ENCODE measurements around the gene PTPN18. TPM values are rescaled to one million over a fixed set of nuclear protein-coding genes. Genes with fewer than 3 reads are reported as not detected.

The PTPN18 gene
- total RNA-seq, 1 experiment from 2014 or later: 229 TPM

DNA sequence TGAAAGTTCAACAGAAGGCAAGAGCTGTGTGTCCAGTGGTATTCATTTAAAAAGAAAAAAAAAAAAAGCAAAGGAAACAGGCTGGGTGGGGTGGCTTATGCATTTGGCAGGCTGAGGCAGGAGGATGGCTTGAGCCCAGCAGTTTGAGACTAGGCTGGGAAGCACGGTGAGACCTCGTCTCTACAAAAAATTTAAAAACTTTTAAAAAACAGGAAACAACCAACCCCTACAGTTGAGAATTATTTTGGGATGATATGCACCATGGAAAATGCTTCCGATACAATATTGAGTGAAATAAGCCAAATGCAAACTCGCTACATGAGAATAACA lies 31.2 kb downstream of the PTPN18 start:
- peak; percentile 90 for DNase-seq
- H3K79me2 ChIP-seq (ENCODE audit: low read length): no peaks in the 10 kb centered on the region
- H3K9me2 ChIP-seq (replicated peaks; ENCODE audit: insufficient read depth, low read length): no peaks in the 10 kb centered on the region
- no peaks in the 10 kb centered on the region for H3K9me3 ChIP-seq (ENCODE audit: low read length)
- no peak overlapping the region for H3K4me3 ChIP-seq (ENCODE audit: low read length)
- peak overlapping the region; percentile 88 for H3K4me2 ChIP-seq (ENCODE audit: low read depth, low read length, poor library complexity, severe bottlenecking)
- H2AFZ ChIP-seq (ENCODE audit: low read length): no peak overlapping the region
- peak overlapping the region; percentile 98 for H3K27ac ChIP-seq (ENCODE audit: low read length)
- peaks cover 76% of the 10 kb centered on the region for H3K4me1 ChIP-seq (ENCODE audit: low read length)
- H3K36me3 ChIP-seq (ENCODE audit: insufficient read depth, low read length): peaks cover 6% of the 10 kb centered on the region
- no peaks in the 10 kb centered on the region for H3K27me3 ChIP-seq (ENCODE audit: low read length)
- H4K20me1 ChIP-seq (ENCODE audit: insufficient read depth, low read depth, low read length): no peaks in the 10 kb centered on the region
- peak overlapping the region; percentile 92 for H3K9ac ChIP-seq (ENCODE audit: low read length)

DNA sequence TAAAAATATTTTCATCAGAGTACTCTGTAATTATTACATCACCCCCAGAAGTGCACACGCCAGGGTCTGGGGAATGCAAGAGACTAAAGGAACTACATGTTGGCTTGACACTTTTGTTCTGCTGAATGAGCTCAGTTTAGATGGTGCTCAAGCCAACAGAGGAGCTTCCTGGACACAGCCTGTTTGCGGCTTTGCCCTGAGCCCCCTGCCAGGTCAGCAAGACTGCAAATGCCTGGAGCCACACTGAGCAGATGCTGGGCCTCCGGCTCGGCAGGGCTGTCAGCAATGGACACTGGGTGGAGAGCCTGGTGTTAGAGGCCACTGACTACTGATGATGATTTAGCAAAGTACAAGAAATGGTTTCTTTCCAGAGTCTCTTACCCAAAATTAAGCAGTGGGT lies 31.9 kb downstream of the PTPN18 start:
- H3K4me2 ChIP-seq (ENCODE audit: low read depth, low read length, poor library complexity, severe bottlenecking): peak overlapping the region; percentile 88
- H3K9ac ChIP-seq (ENCODE audit: low read length): peak overlapping the region; percentile 92
- no peaks in the 10 kb centered on the region for H3K9me3 ChIP-seq (ENCODE audit: low read length)
- H4K20me1 ChIP-seq (ENCODE audit: insufficient read depth, low read depth, low read length): no peaks in the 10 kb centered on the region
- H3K9me2 ChIP-seq (replicated peaks; ENCODE audit: insufficient read depth, low read length): no peaks in the 10 kb centered on the region
- DNase-seq: peak; percentile 82
- H3K4me3 ChIP-seq (ENCODE audit: low read length): peak overlapping the region; percentile 50
- H3K79me2 ChIP-seq (ENCODE audit: low read length): no peaks in the 10 kb centered on the region
- H2AFZ ChIP-seq (ENCODE audit: low read length): no peak overlapping the region
- peak overlapping the region; percentile 98 for H3K27ac ChIP-seq (ENCODE audit: low read length)
- H3K36me3 ChIP-seq (ENCODE audit: insufficient read depth, low read length): no peaks in the 10 kb centered on the region
- no peaks in the 10 kb centered on the region for H3K27me3 ChIP-seq (ENCODE audit: low read length)
- H3K4me1 ChIP-seq (ENCODE audit: low read length): peaks cover 74% of the 10 kb centered on the region

GRCh38 chr2:130388221-130388907 lies 32.5 kb downstream of the PTPN18 start:
- H3K79me2 ChIP-seq (ENCODE audit: low read length): no peaks in the 10 kb centered on the region
- H3K4me1 ChIP-seq (ENCODE audit: low read length): peaks cover 74% of the 10 kb centered on the region
- peak overlapping the region; percentile 88 for H3K4me2 ChIP-seq (ENCODE audit: low read depth, low read length, poor library complexity, severe bottlenecking)
- peak overlapping the region; percentile 98 for H3K27ac ChIP-seq (ENCODE audit: low read length)
- no peaks in the 10 kb centered on the region for H3K9me3 ChIP-seq (ENCODE audit: low read length)
- H3K27me3 ChIP-seq (ENCODE audit: low read length): no peaks in the 10 kb centered on the region
- no peaks in the 10 kb centered on the region for H3K9me2 ChIP-seq (replicated peaks; ENCODE audit: insufficient read depth, low read length)
- peak; percentile 94 for DNase-seq
- no peaks in the 10 kb centered on the region for H4K20me1 ChIP-seq (ENCODE audit: insufficient read depth, low read depth, low read length)
- H3K9ac ChIP-seq (ENCODE audit: low read length): peak overlapping the region; percentile 92
- peak overlapping the region; percentile 50 for H3K4me3 ChIP-seq (ENCODE audit: low read length)
- H2AFZ ChIP-seq (ENCODE audit: low read length): no peak overlapping the region
- no peaks in the 10 kb centered on the region for H3K36me3 ChIP-seq (ENCODE audit: insufficient read depth, low read length)

- Histone ChIP-seq H3K4me3 (ENCODE audit: low read length) (no peak overlapping the region; the same call in 1 of the 2 replicates), H3K27ac (ENCODE audit: low read length) (peak overlapping the region; percentile 98), H3K4me2 (ENCODE audit: low read depth, low read length, poor library complexity, severe bottlenecking) (peak overlapping the region; percentile 88), H3K79me2 (ENCODE audit: low read length) (no peaks in the 10 kb centered on the region), H4K20me1 (ENCODE audit: insufficient read depth, low read depth, low read length) (no peaks in the 10 kb centered on the region), H3K27me3 (ENCODE audit: low read length) (no peaks in the 10 kb centered on the region), H3K9me3 (ENCODE audit: low read length) (no peaks in the 10 kb centered on the region), H3K36me3 (ENCODE audit: insufficient read depth, low read length) (no peaks in the 10 kb centered on the region), H3K4me1 (ENCODE audit: low read length) (peaks cover 74% of the 10 kb centered on the region), H2AFZ (ENCODE audit: low read length) (no peak overlapping the region), H3K9me2 (replicated peaks; ENCODE audit: insufficient read depth, low read length) (no peaks in the 10 kb centered on the region), H3K9ac (ENCODE audit: low read length) (peak overlapping the region; percentile 92)
- no peak for DNase-seq
Measured at GRCh38 chr2:130389358-130389757, 33.5 kb downstream of the PTPN18 start.

DNA sequence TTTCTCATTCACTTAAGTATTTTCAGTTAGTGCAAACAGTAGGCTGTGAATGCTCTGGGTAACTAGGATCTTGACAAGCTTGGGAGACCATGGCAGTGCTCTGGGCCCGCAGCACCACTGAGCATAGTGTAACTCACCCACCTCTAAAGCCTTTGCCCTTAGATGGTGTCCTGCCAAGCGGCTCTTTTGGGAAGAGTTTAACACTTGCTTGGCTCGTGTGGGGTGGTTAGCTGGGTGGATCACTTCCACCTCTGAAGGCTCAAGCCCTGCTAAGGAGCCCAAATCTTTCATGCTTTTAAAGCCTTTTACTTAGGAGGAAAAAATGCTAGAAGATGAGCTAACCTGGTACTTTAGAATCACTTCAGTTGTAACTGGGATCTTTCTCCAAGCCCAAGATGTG lies 33.9 kb downstream of the PTPN18 start:
- Histone ChIP-seq H3K9me2 (replicated peaks; ENCODE audit: insufficient read depth, low read length) (no peaks in the 10 kb centered on the region), H3K4me1 (ENCODE audit: low read length) (peaks cover 74% of the 10 kb centered on the region), H3K4me3 (ENCODE audit: low read length) (peak overlapping the region; percentile 72), H3K36me3 (ENCODE audit: insufficient read depth, low read length) (no peaks in the 10 kb centered on the region), H3K9ac (ENCODE audit: low read length) (peak overlapping the region; percentile 92), H3K9me3 (ENCODE audit: low read length) (no peaks in the 10 kb centered on the region), H3K4me2 (ENCODE audit: low read depth, low read length, poor library complexity, severe bottlenecking) (peak overlapping the region; percentile 88), H2AFZ (ENCODE audit: low read length) (no peak overlapping the region), H3K27me3 (ENCODE audit: low read length) (no peaks in the 10 kb centered on the region), H4K20me1 (ENCODE audit: insufficient read depth, low read depth, low read length) (no peaks in the 10 kb centered on the region), H3K79me2 (ENCODE audit: low read length) (no peaks in the 10 kb centered on the region), H3K27ac (ENCODE audit: low read length) (peak overlapping the region; percentile 98)
- peak; percentile 70 for DNase-seq

GRCh38 chr2:130390460-130391057 lies 34.7 kb downstream of the PTPN18 start:
- DNase-seq: peak; percentile 84
- no peaks in the 10 kb centered on the region for H3K27me3 ChIP-seq (ENCODE audit: low read length)
- no peaks in the 10 kb centered on the region for H4K20me1 ChIP-seq (ENCODE audit: insufficient read depth, low read depth, low read length)
- no peaks in the 10 kb centered on the region for H3K9me3 ChIP-seq (ENCODE audit: low read length)
- peak overlapping the region; percentile 72 for H3K4me3 ChIP-seq (ENCODE audit: low read length)
- 0 out of 2 replicates have a peak overlapping the region, but pooled peaks have one; percentile 31 for H2AFZ ChIP-seq (ENCODE audit: low read length)
- H3K4me1 ChIP-seq (ENCODE audit: low read length): peaks cover 67% of the 10 kb centered on the region
- no peaks in the 10 kb centered on the region for H3K9me2 ChIP-seq (replicated peaks; ENCODE audit: insufficient read depth, low read length)
- H3K9ac ChIP-seq (ENCODE audit: low read length): peak overlapping the region; percentile 92
- H3K79me2 ChIP-seq (ENCODE audit: low read length): no peaks in the 10 kb centered on the region
- peak overlapping the region; percentile 88 for H3K4me2 ChIP-seq (ENCODE audit: low read depth, low read length, poor library complexity, severe bottlenecking)
- no peaks in the 10 kb centered on the region for H3K36me3 ChIP-seq (ENCODE audit: insufficient read depth, low read length)
- peak overlapping the region; percentile 98 for H3K27ac ChIP-seq (ENCODE audit: low read length)

- DNase-seq: peak; percentile 95
- no peaks in the 10 kb centered on the region for H3K9me2 ChIP-seq (replicated peaks; ENCODE audit: insufficient read depth, low read length)
- H3K27me3 ChIP-seq (ENCODE audit: low read length): no peaks in the 10 kb centered on the region
- H2AFZ ChIP-seq (ENCODE audit: low read length): peak overlapping the region; percentile 22
- H4K20me1 ChIP-seq (ENCODE audit: insufficient read depth, low read depth, low read length): no peaks in the 10 kb centered on the region
- peak overlapping the region; percentile 72 for H3K4me3 ChIP-seq (ENCODE audit: low read length)
- no peaks in the 10 kb centered on the region for H3K36me3 ChIP-seq (ENCODE audit: insufficient read depth, low read length)
- peaks cover 60% of the 10 kb centered on the region for H3K4me1 ChIP-seq (ENCODE audit: low read length)
- peak overlapping the region; percentile 92 for H3K9ac ChIP-seq (ENCODE audit: low read length)
- no peaks in the 10 kb centered on the region for H3K9me3 ChIP-seq (ENCODE audit: low read length)
- no peaks in the 10 kb centered on the region for H3K79me2 ChIP-seq (ENCODE audit: low read length)
- peak overlapping the region; percentile 88 for H3K4me2 ChIP-seq (ENCODE audit: low read depth, low read length, poor library complexity, severe bottlenecking)
- H3K27ac ChIP-seq (ENCODE audit: low read length): peak overlapping the region; percentile 98
Measured at GRCh38 chr2:130391058-130391871, 35.4 kb downstream of the PTPN18 start.

Measured in Karpas-422 (cell line).